Stimulated activated CD4-positive, alpha-beta T cell treated with anti-CD3 and anti-CD28 coated beads, Interleukin-4, amount 100 ng/mL, for 24 hours (primary cell): Measurements from ENCODE around the gene SESTD1.
"Not testable (repeated sequence)": the region's sequence is repeated elsewhere in the genome, so short reads cannot be mapped to it uniquely, and the experiment has no call there.

Source experiments
- DNase-seq: peaks from one replicate; pipeline ENCODE4 v3.0.0-alpha.2; 2020

Gene SESTD1

DNA sequence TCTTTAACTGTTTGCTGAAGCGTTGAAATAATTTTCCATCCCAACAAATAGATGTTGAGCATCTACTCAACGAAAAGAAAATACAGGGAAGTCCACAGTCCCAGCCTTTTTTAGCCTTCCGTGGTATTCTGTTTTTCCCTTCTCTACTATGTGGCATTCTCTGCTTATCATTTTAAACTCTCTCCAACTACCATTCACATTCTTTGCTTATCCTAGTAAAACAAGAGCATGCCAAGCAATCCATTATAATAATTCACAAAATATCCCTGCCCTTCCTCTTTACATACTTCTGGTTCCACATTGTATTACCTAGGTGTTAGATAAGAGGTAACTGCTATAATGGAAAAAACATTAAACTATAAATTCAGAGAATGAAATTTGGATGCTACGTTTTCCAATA, 1.6 kb upstream of the SESTD1 start:
- DNase-seq, result no peak

DNA sequence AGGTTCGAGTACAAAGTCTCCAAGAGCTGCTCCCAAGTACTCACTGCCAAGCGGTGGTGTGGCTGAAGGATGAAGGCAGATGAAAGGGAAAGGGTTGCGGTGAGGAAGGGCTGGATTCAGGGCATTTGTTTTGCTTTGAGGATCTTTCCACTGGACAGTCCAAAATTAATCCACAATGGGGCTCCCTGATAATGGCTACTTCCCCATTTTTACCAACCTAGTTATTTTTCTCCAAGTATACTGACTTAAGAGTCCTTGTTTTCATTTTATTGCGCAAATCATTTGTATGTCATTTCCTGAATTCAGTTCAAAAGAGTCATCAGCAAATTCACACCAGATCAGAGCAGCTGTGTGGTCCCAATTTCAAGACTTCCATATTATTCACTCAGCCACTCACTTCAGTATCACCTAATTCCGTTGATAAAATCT, 464 bp upstream of the SESTD1 start:
- no peak for DNase-seq

DNA sequence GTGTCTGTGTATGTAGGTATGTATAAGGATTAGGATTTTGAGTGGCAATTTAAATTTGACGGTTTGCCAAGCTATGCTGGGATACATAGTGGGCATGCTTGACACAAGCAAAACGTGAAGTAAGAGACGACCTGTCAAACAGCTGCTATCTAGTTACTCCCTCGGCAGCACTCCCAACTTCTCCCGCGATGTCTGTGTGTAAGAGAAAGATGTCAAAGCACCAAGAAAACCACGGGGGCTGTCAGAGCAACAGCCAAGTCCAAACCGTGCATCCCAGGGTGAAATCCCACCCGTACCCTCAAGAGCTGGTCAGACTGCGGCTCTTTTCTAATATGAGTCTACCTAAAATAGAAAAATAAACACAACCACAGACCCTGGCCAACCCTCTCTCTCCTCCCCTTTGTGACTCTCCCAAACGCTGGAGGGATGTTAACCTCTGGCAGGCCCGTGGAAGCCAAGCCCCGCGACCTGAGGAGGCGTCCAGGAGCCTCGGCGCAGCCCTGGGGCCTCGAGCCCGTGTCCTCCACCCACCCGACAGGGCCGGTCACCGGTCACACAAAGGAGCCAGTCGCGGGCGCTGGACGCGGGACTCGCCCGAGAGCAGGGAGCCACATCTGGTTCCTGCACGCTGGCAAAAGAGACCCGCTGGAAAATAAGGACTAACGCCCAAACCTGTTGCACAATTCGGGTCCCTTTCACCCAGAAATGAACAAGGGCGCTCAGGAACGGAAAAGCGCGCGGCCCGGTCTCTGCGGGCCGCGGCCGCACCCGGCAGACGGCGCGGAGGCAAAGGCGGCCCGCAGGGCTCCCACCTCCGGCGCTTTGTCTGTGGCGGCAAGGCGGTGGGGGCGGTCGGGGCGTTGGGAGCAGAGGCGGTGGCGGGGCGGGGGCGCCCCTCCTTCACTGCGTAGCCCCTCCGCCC, 925 bp downstream of the SESTD1 start:
- peak; percentile 17 for DNase-seq

DNA sequence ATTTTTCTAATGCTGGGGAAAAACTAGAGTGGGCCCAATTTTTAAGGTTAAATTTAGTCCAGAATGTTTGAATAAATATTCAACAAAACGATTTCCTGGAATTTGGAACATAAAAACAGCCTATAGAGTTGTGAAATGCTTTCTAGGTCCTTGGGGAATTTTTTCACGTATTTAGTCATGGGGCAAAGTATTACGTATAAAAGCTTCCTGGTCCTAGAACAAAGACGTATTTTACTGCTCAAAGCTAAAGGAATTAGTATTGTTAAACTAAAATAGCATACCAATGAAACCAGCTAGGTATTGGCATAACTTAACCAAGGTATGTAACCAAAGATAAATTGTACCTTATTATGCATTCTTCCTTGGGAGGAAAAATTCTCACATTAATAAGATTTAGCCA, 1.6 kb downstream of the SESTD1 start:
- no peak for DNase-seq

DNA sequence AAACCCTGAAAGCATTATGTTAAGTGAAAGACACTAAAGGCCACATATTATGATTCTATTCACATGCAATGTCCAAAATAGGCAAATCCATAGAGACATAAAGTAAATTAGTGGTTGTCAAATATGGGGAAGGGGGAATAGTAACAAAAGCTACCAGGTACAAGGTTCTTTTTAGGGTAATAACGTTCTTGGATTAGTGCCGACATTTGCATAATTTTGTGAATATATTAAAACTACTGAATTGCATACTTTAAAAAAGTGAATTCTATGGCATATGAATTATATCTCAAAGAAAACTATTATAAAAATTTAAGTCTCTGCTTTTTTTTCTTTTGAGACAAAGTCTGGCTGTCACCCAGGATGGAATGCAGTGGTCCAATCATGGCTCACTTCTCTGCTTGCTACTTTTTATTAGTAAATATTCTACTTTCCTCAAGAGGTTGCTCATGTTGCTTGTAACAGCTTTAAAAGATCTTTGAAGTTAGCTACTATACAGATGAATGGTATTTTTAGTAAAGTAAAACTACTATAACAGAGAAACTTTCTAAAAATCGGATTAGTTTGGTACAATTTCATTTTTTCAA, 2.5 kb downstream of the SESTD1 start:
- no peak for DNase-seq

DNA sequence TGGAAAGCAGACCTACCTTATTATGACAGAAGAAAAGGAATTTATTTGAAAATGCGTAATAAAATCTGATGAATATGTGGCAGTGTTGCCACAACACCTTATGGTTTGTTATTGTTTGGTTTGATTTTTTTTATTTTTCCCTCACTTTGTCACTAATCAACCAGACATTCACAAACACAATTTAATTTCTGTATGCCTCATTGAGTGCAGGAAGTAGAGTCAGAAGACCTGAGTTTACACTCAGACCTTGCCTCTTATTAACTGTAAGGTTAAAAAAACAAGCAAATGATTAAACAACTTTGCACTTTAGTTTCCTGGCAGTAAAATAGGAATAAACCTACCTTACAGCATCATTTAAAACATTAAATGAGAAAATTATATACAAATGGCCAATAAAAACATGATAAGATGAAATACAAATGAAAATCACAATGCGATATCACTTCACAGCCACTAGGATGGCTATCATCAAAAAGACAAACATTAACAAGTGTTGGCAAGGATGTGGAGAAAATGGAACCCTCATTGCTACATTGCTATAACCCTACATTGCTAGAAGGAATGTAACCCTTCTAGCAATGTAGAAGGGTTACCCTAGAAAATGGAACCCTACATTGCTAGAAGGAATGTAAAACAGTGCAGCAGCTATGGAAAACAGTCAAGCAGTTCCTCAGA, 3.3 kb downstream of the SESTD1 start:
- DNase-seq, result no peak

DNA sequence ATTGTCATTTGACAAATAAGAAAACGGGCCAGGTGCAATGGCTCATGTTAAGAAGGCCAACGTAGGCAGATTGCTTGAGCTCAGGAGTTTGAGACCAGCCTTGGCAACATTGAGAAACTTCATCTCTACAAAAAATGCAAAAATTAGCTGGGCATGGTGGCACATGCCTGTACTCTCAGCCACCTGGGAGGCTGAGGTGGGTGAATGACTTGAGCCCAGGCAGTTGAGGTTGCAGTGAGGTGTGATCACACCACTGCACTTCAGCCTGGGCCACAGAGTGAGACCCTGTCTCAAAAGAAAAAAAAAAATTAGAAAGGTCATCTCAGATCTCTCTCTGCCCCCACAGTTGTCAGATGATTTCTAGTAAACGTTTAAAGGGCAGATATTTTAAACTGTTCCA, 4.4 kb downstream of the SESTD1 start:
- DNase-seq, result no peak

DNA sequence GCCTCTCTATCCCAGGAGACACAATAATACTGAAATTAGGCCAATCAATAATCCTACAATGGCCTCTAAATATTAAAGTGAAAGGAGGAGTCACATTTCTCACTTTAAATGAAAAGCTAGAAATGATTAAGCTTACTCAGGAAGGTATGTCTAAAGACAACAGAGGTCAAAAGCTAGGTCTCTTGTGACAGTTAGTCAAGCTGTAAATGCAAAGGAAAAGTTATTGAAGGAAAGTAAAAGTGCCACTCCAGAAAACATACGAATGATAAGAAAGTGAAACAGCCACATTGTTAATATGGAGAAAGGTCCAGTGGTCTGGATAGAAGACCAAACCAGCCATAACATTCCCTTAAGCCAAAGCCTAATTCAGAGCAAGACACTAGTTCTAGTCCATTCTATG, 9.5 kb downstream of the SESTD1 start:
- DNase-seq, result no peak

DNA sequence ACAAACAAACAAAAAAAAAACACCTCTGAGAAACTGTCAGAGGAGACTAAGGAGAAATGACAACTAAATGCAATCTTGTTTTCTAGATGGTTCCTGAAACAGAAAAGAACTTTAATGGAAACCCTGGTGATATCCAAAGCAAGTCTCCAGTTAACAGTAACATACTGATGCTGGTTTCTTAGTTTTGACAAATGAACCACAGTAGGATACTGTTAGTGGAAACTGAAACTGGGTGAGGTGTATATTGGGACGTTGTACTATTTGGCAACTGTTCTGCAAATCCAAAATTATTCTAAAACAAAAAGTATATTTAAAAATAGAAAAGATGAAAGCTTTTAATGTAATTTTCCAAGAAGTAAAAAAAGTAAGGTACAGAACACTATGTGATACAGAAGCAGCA, 11.4 kb downstream of the SESTD1 start:
- no peak for DNase-seq

DNA sequence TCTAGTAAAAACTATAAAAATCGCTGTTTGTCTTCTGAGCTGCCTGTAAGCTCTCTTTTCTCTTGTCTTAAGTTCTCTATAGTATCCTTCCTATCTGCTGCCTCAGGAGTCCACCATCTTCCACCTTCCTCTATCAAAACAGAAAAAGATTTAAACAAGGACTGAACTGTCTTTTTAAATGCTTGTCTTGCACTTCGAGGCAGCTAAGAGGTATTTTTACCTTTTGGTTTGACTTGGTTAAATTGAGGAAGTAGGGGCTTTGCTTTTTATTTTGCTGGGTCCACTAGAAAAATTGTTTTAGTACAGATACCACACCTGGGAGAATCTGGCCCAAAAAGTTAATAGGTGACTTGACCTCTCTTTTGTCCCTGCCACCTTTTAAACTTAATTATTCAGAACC, 12.2 kb downstream of the SESTD1 start:
- DNase-seq, result no peak

DNA sequence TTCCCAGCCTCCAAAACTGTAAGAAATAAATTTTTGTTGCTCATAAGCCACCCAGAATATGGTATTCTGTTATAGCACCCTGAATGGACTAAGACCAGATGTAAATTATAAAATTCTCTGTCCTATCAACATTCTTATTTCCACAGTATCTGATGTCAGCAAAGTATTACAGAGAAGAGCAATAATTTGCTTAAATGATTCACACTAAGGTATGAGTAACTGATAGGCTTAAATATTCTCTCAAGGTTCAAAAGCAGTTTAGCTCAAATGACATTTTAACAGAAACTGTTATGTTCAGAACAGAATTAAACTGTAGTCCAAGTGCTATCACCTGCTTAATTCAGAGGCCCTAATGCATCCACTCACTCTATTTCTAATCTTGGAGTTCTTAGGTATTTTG, 12.8 kb downstream of the SESTD1 start:
- no peak for DNase-seq

DNA sequence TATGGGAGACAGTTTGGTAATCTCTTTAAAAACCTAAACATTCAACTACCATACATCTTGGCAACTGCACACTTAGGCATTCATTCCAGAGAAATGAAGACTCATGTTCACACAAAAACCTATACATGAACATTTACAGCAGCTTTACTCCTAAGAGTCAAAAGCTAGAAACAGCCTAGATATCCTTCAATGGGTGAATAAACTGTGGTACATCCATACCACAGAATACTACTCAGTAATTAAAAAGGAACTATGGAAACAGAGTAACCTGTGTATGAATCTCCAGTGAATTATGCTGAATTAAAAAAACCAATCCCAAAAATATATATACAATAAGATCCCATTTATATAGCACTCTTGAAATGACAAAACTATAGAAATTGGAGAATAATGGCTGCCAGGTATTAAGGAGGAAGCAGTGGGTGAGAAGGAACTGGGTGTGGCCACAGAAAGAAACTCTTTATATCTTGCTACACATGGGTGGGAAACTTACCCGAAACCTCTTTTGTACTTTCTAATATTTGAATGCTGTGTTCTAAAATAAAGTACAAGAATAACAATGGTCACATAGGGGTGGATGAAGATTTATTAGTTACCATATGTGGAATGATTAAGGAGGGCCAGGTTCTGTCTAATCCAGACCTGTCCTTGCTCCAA, 13.7 kb downstream of the SESTD1 start:
- no peak for DNase-seq

DNA sequence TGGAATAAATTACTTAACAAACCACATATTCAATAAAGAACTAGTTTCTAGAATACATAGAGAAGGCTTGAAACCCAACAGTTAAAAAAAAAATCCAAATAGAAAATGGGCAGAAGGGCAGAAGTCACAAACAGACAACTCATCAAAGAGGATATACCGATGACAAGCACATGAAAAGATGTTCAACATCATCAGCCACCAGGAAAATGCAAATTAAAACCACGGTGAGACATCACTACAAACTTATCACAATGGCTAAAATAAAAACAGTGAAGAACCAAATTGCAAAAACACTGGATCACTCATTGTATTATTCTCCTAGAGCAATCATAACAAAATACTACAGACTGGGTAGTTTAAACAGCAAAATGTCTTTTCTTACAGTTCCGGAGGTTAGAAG, 14.5 kb downstream of the SESTD1 start:
- no peak for DNase-seq

DNA sequence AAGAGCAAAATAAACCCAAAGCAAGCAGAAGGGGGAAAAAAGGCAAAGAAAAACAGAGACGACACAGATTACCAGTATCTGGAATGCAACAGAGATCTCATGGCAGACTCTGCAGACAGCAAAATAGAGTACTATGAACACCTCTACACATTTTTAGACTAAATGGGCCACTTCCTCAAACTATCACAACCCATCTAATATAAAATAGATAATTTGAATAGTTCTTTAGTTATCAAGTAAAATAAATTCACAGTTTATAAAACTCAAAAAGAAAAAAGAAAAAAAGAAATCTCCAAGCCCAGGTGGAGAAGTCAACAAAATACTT, 16.6 kb downstream of the SESTD1 start:
- DNase-seq, result no peak

DNA sequence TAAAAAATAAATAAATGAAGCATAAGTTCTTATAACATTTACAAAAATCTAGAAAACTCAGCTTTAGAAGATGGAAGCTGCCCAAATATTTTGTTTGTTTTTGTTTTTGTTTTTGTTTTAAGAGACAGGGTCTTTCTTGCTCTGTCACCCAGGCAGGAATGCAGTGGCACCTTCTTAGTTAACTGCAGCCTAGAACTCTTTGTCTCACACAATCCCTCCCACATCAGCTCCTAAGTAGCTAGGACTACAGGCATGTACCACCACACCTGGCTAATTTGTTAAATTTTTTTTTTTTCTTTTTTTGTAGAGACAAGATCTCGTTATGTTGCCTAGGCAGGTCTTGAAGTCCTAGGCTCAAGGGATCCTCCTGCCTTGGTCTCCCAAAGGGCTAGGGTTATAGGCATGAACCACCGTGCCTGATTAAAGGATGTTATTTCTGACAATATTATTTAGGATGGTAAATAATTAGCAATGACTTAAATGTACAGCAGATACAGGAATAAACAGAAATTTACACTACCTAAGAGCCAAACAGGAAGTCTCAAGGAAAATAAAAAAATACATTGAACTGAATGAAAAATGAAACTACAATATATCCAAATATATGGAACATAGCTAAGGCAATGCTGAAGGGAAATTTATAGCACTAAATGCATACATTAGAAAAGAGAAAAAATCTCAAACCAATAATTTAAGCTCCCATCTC, 17.2 kb downstream of the SESTD1 start:
- DNase-seq, result no peak

DNA sequence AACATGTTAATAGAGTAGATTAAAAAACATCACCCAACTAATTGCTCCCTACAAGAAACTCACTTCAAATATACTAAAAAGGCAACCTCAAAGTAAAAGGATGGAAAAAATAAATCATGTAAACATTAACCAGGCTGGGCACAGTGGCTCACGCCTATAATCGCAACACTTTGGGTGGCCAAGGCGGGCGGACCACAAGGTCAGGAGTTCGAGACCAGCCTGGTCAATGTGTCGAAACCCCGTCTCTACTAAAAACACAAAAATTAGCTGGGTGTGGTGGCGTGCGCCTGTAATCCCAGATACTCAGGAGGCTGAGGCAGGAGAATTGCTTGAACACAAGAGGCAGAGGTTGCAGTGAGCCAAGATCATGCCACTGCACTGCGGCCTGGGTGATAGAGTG, 18.8 kb downstream of the SESTD1 start:
- not testable (repeated sequence) for DNase-seq

DNA sequence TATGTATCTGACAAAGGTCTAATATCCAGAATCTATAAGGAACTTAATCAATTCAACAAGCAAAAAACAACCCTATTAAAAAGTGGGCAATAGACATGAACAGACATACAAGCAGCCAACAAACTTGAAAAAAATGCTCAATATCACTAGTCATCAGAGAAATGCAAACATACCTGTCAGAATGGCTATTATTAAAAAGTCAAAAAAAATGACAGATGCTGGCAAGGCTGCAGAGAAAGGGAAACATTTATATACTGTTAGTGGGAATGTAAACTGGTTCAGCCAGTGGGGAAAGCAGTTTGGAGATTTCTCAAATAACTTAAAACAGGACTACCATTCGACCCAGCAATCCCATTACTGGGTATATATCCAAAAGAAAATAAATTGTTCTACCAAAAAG, 21.6 kb downstream of the SESTD1 start:
- DNase-seq, result no peak

DNA sequence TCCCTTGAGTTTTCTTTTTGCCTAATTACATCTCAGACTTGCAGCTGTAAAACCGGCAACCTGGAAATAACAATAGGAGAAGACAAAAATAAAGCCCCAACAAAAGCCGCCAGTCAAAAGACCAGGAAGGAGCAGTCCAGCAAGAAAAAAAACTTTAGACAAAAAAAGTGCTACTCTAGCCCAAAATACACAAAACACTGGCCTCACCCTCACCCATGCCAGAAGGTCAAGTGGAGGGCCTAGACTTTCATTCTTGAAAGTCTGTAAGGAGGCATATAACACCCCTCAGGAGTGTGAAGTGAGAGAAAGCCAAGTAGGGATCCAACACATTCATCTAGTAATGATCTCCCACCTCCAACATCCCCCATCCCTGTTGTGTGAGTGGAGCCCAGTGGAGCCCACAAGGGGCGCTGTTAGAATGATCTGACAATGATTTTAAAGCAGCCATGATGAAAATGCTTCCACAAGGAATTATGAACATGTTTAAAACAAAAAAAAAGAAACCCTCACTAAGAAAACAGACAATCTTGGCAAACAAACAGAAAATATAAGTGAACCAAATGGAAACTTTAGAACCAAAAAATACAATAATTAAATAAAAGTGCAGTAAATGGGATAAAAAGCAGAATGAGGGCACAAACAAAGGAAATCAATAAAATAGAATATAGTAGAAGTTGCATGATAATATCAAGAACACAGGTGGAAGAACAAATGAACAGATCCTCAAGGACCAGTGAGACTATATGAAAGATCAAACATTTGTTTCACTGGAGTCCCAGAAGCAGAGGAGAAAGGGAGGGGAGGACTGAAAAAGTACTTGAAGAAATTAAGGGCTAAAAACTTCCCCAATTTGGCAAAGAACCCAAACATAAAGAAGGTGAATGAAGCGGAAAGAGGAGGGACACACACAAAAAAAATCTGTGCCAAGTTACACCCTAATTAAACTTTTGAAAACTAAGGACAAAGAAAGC, 23.9 kb downstream of the SESTD1 start:
- no peak for DNase-seq

DNA sequence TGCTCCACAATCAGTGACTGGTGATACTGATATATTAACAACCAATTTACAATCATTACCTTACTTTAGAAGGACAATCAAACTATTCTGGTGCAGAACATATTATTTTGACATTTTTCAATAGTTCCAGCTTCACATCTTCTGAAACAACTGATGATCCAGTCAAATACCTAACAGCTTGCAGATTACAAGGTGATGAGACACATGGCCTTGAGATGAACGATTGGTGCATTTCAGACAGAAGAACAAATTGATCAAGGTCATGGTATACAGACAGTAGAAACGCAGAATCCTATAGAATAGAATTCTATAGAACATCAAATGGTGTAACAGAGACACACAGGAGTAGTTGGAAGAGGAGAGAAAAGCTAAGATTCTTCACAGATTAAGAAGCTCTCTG, 24.8 kb downstream of the SESTD1 start:
- DNase-seq, result no peak

DNA sequence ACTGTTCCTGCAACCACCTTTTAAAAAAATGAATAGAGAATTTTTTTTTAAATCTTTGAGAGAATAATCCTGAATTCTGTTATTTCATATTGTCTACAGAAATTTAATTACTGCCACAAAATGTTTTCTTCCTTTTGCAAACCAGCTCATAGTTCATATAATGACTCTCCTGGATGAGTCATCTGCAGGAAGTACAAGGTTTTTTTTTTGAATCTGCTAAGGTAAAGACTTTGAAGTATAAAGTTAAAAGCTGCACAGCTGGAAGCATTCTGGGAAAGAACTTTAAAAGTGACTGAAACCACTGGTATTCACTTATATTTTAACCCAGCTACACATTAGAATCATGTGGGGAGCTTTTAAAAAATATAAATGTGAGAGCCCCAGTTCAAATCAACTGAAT, 25.4 kb downstream of the SESTD1 start:
- DNase-seq, result no peak

DNA sequence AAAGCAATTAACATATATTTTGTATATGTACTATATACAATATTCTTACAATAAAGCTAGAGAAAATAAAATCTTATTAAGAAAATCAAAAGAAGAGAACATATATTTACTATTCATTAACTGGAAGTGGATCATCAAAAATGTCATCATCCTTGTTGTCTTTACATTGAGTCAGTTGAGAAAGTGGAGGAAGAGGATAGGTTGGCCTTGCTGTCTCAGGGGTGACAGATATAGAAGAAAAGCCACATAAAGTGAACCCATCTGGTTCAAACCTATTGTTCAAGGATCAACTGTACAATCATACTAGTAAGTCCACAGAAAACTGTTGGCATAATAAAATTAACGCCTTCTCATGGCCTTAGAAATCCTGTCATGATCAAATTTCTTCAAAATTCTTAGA, 26.6 kb downstream of the SESTD1 start:
- no peak for DNase-seq
